Activated CD8-positive, alpha-beta memory T cell treated with anti-CD3 and anti-CD28 coated beads for 36 hours (primary cell): ENCODE measurements around the gene ATP8A1. TPM values are rescaled to one million over a fixed set of nuclear protein-coding genes. Genes with fewer than 3 reads are reported as not detected.

ENCODE experiments used
- CTCF ChIA-PET: fragments of 350-600 bp; sonication (Branson Sonifier 250); formaldehyde crosslinking; loops from one replicate; lab custom pipeline; 2021; ENCODE audit warnings: antibody characterized with exemption; lab: Charles Lee
- POLR2A ChIA-PET: fragments of 350-600 bp; sonication (Branson Sonifier 250); formaldehyde crosslinking; loops from one replicate; lab custom pipeline; 2021; ENCODE audit warnings: antibody characterized with exemption; lab: Charles Lee
- total RNA-seq, 2 experiments: library from RNA; stranded (reverse); gene quantifications; one replicate each; pipeline ENCODE4 v1.2.3, GENCODE V29; 2021

The ATP8A1 gene
- total RNA-seq, 2 experiments from 2014 or later: 28.9 to 29.1 TPM

GRCh38 chr4:42637104-42637503 is 19.8 kb downstream of the ATP8A1 start:
- CTCF ChIA-PET: interaction anchor here (0.6 to 1.2 kb wide), 3 partner anchors 18 to 35 kb away, joined by 3 read pairs; partner anchors contain the start of gene ATP8A1
- POLR2A ChIA-PET: interaction anchor here (0.9 to 1.2 kb wide), 2 partner anchors 10 to 19 kb away, joined by 3 to 4 read pairs; partner anchors contain the start of gene ATP8A1

GRCh38 chr4:42636645-42636949 is 20.3 kb downstream of the ATP8A1 start:
- POLR2A ChIA-PET: interaction anchor here (0.9 to 1.2 kb wide), 2 partner anchors 11 to 20 kb away, joined by 3 to 4 read pairs; partner anchors contain the start of gene ATP8A1
- CTCF ChIA-PET: interaction anchor here (0.9 to 1.2 kb wide), 2 partner anchors 21 to 36 kb away, joined by 3 read pairs; partner anchors contain the start of gene ATP8A1

GRCh38 chr4:42633605-42634388 is 23.1 kb downstream of the ATP8A1 start:
- POLR2A ChIA-PET: interaction anchor here (0.7 to 1.2 kb wide), 2 partner anchors 12 to 23 kb away, joined by 3 to 4 read pairs; partner anchors contain the start of gene ATP8A1

GRCh38 chr4:42632653-42633382 is 24.1 kb downstream of the ATP8A1 start:
- ChIA-PET POLR2A (no interaction called here), CTCF (interaction anchor here (0.6 kb wide), 1 partner anchor 536 kb away, joined by 3 read pairs; no protein-coding TSS in a partner anchor)

More at GRCh38 chr4:42633605-42634388, 23.1 kb downstream of the ATP8A1 start:
- CTCF ChIA-PET: interaction anchor here (0.5 to 1.1 kb wide), 3 partner anchors 23 to 94 kb away, joined by 3 to 5 read pairs (median 3); partner anchors contain the start of gene ATP8A1

- POLR2A ChIA-PET: no interaction called here
- CTCF ChIA-PET: no interaction called here
Observed at GRCh38 chr4:42630908-42631307, 26.0 kb downstream of the ATP8A1 start.

- ChIA-PET POLR2A (interaction anchor here (0.6 to 1.7 kb wide), 2 partner anchors 29 to 48 kb away, joined by 3 to 7 read pairs; partner anchors contain the start of gene ATP8A1), CTCF (interaction anchor here (1.4 kb wide), 1 partner anchor 25 kb away, joined by 5 read pairs; no protein-coding TSS in a partner anchor)
Observed at GRCh38 chr4:42628740-42629139, 28.2 kb downstream of the ATP8A1 start.

- ChIA-PET CTCF (interaction anchor here (1.4 kb wide), 1 partner anchor 25 kb away, joined by 5 read pairs; no protein-coding TSS in a partner anchor), POLR2A (interaction anchor here (0.6 to 1.7 kb wide), 2 partner anchors 29 to 48 kb away, joined by 3 to 7 read pairs; partner anchors contain the start of gene ATP8A1)
Observed at GRCh38 chr4:42627885-42628646, 28.8 kb downstream of the ATP8A1 start.

GRCh38 chr4:42626629-42627146 is 30.2 kb downstream of the ATP8A1 start:
- POLR2A ChIA-PET: no interaction called here
- CTCF ChIA-PET: interaction anchor here (0.5 to 1.0 kb wide), 2 partner anchors 18 to 40 kb away, joined by 4 read pairs; no protein-coding TSS in a partner anchor

- ChIA-PET CTCF (no interaction called here), POLR2A (no interaction called here)
Observed at GRCh38 chr4:42625329-42625728, 31.6 kb downstream of the ATP8A1 start.

- ChIA-PET POLR2A (no interaction called here), CTCF (no interaction called here)
Observed at GRCh38 chr4:42624551-42624950, 32.4 kb downstream of the ATP8A1 start.

- CTCF ChIA-PET: no interaction called here
- POLR2A ChIA-PET: no interaction called here
Observed at GRCh38 chr4:42618023-42618422, 38.9 kb downstream of the ATP8A1 start.

GRCh38 chr4:42617030-42617429 is 39.9 kb downstream of the ATP8A1 start:
- CTCF ChIA-PET: no interaction called here
- POLR2A ChIA-PET: no interaction called here

GRCh38 chr4:42616572-42616971 is 40.3 kb downstream of the ATP8A1 start:
- ChIA-PET CTCF (no interaction called here), POLR2A (no interaction called here)

GRCh38 chr4:42615131-42615763 is 41.7 kb downstream of the ATP8A1 start:
- ChIA-PET CTCF (no interaction called here), POLR2A (no interaction called here)

- POLR2A ChIA-PET: no interaction called here
- CTCF ChIA-PET: interaction anchor here (0.6 kb wide), 1 partner anchor 522 kb away, joined by 4 read pairs; no protein-coding TSS in a partner anchor
Observed at GRCh38 chr4:42612898-42613297, 44.0 kb downstream of the ATP8A1 start.

GRCh38 chr4:42610941-42611340 is 46.0 kb downstream of the ATP8A1 start:
- POLR2A ChIA-PET: no interaction called here
- CTCF ChIA-PET: no interaction called here

GRCh38 chr4:42609051-42609450 is 47.9 kb downstream of the ATP8A1 start:
- POLR2A ChIA-PET: no interaction called here
- CTCF ChIA-PET: no interaction called here

GRCh38 chr4:42608551-42608950 is 48.4 kb downstream of the ATP8A1 start:
- CTCF ChIA-PET: no interaction called here

More at GRCh38 chr4:42608551-42608950, 48.4 kb downstream of the ATP8A1 start:
- POLR2A ChIA-PET: no interaction called here
